HUES6 (cell line): ENCODE results near the gene DEDD2.
"Not testable (repeated sequence)": the region's sequence is repeated elsewhere in the genome, so short reads cannot be mapped to it uniquely, and the experiment has no call there.

Source experiments
- H3K27ac ChIP-seq: 2 replicates; pipeline ENCODE4 v1.7.0; 2013; ENCODE audit warnings: low read depth, mild to moderate bottlenecking, low read length, inconsistent platforms
- H3K27me3 ChIP-seq: 2 replicates; pipeline ENCODE4 v1.6.1; 2013; ENCODE audit warnings: low read length; ENCODE audit not compliant: control insufficient read depth, insufficient read depth
- H3K36me3 ChIP-seq: 2 replicates; pipeline ENCODE4 v1.6.1; 2013; ENCODE audit warnings: low read length; ENCODE audit not compliant: control insufficient read depth, insufficient read depth
- H3K4me1 ChIP-seq: 2 replicates; pipeline ENCODE4 v1.6.1; 2013; ENCODE audit warnings: low read length; ENCODE audit not compliant: control insufficient read depth, insufficient read depth
- H3K4me3 ChIP-seq: 2 replicates; pipeline ENCODE4 v1.5.1; 2013; ENCODE audit warnings: low read depth, low read length
- H3K9ac ChIP-seq: one replicate; pipeline ENCODE4 v1.6.1; 2013; ENCODE audit warnings: mild to moderate bottlenecking, low read length
- H3K9me3 ChIP-seq: 2 replicates; pipeline ENCODE4 v1.6.1; 2013; ENCODE audit warnings: low read depth, low read length; ENCODE audit not compliant: control insufficient read depth, insufficient read depth

Gene DEDD2, protein sequence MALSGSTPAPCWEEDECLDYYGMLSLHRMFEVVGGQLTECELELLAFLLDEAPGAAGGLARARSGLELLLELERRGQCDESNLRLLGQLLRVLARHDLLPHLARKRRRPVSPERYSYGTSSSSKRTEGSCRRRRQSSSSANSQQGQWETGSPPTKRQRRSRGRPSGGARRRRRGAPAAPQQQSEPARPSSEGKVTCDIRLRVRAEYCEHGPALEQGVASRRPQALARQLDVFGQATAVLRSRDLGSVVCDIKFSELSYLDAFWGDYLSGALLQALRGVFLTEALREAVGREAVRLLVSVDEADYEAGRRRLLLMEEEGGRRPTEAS

DNA sequence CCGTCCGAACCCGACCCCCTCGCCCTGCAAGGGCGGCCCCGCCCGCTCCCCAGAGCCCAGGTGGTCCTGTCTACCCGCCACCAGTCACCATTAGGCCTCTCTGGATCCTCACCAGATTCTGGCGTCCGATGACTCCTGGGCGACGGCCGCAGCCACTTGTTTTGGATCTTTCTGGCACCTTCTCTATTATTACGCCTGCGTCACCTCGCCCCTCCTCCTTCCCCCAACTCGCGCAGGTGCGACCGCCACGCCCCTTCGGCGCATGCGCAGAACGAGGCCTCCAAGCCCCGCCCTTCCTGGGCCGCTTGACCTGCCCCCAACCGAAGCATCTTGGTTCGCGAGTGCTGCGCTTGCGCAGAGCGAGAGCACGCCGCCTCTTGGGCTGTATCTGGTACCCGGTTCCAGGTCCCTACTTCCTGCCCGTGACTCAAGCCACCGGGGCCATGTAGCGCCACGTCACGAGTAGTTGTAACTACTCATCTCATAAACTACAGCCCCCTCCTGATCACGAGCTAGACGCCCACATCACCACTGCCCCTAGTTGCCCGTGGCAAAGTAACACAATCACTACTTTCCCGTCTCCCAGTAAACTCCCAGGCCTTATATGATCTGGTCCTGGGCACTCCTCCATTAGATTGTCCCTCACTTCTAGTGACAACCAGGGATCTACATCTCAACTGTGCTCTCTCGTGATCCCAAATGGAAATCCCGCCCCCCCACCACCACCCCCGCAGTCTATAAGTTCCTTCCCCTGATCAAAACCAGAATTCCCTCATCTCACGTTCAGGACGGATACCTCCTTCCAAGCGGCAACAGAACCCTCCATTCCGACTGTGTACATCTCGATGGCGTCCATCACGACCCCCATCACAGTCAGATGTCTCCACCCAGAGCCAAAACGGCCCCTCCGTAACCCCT lies at the start of gene DEDD2:
TSS of gene DEDD2 (minus strand) at position 158 of the 918 bp plus-strand sequence. CDS start 670 bp downstream, outside the sequence.
- H3K36me3 ChIP-seq: peaks cover 32% of the 10 kb centered on the region
- no peaks in the 10 kb centered on the region for H3K9me3 ChIP-seq
- peak within 1 kb of the TSS; percentile 86 for H3K9ac ChIP-seq
- H3K27ac ChIP-seq: peak within 1 kb of the TSS; percentile 91
- peak within 1 kb of the TSS; percentile 75 for H3K4me3 ChIP-seq
- H3K4me1 ChIP-seq: peaks cover 25% of the 10 kb centered on the region
- H3K27me3 ChIP-seq: no peaks in the 10 kb centered on the region

DNA sequence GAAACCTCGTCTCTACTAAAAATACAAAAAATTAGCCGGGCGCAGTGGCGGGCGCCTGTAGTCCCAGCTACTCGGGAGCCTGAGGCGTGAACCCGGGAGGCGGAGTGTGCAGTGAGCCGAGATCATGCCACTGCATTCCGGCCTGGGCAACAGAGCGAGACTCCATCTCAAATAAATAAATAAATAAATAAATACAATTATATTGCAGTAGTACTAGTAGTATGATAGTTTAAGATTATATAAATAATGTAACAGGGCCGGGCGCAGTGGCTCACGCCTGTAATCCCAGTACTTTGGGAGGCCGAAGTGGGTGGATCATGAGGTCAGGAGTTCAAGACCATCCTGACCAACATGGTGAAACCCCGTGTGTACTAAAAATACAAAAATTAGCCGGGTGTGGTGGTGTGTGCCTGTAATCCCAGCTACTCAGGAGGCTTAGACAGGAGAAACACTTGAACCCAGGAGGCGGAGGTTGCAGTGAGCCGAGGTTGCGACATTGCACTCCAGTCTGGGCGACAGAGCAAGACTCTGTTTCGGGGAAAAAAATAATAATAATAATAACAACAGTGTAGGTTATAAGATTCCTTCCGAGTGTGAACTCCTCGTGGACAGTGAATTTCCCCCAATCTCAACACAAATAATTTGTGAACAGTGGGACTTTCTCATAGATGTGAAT lies 49.6 kb upstream of the DEDD2 start:
- H3K36me3 ChIP-seq, H3K27ac ChIP-seq, H3K9me3 ChIP-seq, H3K27me3 ChIP-seq: not testable (repeated sequence)
- peaks cover 23% of the 10 kb centered on the region for H3K4me1 ChIP-seq
- peak overlapping the region; percentile 64 for H3K9ac ChIP-seq
- peak overlapping the region; percentile 79 for H3K4me3 ChIP-seq

DNA sequence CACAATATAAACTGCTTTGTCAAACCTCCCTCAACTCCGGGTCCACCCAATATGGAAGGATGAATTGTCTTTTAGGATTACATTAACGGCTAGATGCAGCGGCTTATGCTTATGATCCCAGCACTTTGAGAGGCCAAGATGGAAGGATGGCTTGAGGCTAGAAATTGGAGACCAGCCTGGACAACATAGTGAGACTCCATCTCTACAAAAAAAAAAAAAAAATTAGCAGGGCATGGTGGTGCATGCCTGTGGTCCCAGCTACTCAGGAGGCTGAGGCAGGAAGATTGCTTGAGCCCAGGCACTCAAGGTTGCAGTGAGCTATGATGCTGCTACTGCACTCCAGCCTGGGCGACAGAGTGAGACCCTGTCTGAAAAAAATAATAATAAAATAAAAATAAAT lies 48.6 kb upstream of the DEDD2 start:
- H3K27me3 ChIP-seq, H3K4me3 ChIP-seq, H3K27ac ChIP-seq, H3K9me3 ChIP-seq, H3K9ac ChIP-seq, H3K36me3 ChIP-seq: not testable (repeated sequence)
- H3K4me1 ChIP-seq: peaks cover 20% of the 10 kb centered on the region

DNA sequence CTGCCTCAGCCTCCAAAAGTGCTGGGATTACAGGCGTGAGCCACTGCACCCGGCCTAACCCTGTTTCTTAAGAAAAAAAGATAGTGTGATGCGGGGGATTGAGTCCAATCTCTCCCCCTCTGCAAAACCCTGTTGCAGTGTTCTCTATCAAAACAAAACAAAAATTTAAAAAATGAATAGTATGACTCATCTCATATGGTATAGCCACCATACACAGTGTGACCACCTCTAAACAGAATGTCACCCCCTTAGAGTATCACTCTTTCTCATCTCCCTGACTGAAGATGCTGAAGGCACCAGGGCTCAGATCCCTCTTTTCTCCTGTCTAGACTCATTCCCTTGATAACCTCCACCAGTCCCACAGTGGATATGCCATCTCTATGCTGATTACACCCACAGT lies 44.3 kb upstream of the DEDD2 start:
- Histone ChIP-seq H3K36me3 (no peaks in the 10 kb centered on the region), H3K9me3 (no peaks in the 10 kb centered on the region), H3K27ac (no peak overlapping the region), H3K9ac (no peak overlapping the region), H3K4me3 (no peak overlapping the region), H3K4me1 (no peaks in the 10 kb centered on the region), H3K27me3 (no peaks in the 10 kb centered on the region)

DNA sequence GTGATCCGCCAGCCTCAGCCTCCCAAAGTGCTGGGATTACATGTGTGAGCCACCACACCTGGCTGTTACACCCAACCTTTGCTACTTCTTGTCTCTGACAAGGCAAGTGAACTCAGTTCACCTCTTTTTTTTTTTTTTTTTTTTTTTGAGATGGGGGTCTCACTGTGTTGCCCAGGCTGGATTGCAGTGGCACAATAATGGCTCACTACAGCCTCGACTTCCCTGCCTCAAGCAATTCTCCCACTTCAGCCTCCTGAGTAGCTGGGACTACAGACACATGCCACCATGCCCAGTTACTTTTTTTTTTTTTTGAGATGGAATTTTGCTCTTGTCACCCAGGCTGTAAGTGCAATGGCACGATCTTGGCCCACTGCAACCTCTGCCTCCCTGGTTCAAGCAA lies 40.4 kb upstream of the DEDD2 start:
- not testable (repeated sequence) for H3K36me3 ChIP-seq, H3K27me3 ChIP-seq, H3K9me3 ChIP-seq, H3K27ac ChIP-seq, H3K9ac ChIP-seq, H3K4me1 ChIP-seq, H3K4me3 ChIP-seq

DNA sequence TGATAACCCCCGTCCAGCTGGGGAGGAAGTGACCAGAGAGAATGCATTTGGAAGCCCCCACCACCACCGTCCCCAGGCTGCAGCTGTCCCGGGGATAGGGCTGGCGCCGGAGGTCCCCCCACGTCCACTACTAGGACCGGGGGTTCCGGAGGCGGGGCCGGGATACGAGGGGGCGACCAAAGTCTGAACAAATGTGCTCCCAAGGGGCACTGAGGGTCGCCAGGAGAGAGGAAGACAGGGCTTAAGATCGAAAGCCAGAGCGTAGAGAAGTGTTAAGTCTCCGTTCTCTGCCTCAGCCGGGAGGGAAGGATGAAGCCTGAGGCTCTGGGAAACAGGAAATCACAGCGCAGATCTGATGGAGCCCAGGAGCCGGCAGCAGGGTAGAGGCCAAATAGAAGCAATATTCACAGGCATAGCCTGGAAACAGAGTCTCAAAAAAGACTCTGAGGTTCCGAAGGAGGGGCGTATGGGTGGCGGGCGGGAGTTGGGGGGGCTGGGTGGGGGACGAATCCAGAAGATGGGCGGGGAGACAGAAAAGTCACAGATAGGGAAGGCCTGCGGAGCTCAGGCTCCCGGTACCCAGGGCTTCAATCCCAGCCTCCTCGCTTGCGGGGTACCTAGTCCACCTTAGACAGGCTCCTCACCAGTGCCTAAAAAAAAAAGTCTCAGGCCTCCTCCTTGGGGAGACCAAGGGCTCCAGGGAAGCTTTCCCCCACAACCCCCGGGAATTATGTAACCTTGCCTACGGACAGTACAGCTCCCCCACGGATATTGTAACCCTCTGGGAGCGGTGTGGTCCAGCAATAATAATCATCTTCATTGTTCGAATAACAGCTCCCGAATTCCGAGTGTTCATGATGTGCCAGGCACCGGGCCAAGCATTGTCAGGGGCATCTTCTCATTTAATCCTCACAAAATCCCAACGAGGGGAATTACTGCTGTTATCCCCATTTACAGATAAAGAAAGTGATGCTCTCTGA lies 38.6 kb upstream of the DEDD2 start:
- no peaks in the 10 kb centered on the region for H3K9me3 ChIP-seq
- no peaks in the 10 kb centered on the region for H3K27me3 ChIP-seq
- H3K27ac ChIP-seq: no peak overlapping the region
- H3K4me3 ChIP-seq: peak overlapping the region; percentile 95
- peak overlapping the region; percentile 47 for H3K9ac ChIP-seq
- H3K36me3 ChIP-seq: no peaks in the 10 kb centered on the region
- peaks cover 18% of the 10 kb centered on the region for H3K4me1 ChIP-seq

DNA sequence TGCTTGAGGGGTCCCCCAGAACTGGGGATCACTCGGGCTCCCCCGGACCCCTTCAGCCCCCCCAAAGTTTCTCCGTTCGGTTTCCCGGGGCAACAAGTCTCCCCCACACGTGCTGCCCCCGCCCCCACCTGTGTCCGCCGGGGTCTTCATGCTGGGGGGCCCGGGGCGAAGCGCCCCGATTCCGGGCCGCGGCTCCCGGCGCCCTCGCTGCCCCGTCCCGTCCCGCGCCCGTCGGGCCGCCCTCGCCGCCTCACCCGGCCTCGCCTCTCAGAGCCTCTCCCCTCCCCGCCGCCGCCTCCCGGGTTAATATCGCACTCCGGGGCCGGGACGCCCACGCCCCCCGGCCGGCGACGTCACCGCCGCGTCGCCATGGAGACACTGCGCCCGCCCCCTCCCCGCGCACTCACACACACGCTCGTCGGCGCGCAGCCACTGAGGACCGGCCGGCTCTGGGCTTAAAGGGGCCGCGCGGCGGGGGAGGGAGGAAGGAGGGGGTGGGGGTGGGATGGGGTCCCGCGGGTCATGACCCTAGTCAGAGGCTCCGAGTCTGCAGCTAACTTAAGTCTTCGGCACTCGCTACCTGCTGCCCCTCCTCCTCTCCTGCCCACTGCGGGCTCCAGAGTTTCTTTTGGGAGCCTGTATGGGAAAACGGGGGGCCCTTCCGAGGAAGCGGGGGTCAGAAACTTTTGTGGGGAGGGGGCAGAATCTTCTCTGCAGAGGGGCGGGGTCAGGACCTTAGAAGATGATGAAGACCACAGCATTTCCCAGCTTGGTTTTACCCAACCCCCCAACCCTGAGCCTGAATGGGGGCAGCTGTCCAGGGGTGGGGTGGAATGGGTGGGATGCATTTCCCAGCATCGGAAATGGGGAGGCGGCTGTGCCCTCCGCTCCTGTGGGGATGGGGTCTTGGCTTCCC lies 37.6 kb upstream of the DEDD2 start, which contains the start of gene ERF:
TSS of gene ERF (minus strand) at position 279 of the 916 bp plus-strand sequence. CDS start at position 150, 129 bp downstream.
- Histone ChIP-seq H3K4me1 (peaks cover 26% of the 10 kb centered on the region), H3K27me3 (no peaks in the 10 kb centered on the region), H3K4me3 (peak within 1 kb of the TSS; percentile 95)

DNA sequence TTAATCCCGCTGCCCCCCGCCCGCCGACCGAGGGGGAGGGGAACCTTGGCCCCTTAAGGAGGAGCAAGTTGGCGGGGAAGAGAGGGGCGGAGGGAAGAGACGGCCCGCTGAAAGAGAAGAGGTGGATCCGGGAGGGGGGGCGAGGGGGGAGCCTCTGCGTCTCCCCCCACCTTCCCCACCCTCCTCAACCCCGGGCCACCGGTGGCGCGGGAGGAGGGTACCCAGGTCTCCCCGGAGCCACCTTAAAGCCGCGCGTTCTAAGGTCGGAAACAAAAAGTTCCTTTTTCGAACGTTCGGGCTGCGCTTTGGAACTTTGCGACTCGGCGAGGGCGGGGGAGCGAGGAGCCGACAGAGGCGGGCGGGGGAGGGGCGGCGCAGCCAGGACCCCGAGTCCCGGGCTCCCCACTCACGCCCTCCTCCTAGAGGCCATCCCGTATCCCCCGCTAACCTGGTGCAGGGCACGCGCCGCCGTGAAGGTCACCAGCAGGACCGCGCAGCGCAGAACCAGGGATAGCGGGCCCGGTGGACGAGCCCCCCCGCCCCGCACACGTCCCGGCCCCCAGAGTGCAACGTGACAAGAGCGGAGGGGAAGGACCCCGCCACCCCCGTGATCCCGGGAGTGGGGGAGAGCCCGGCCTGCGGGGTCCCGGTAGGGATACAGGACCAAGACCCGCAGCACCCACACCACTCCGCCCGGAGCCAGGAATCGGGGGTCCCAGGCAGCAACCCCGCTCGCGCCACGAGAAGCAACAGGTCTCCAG lies 36.8 kb upstream of the DEDD2 start:
- peaks cover 26% of the 10 kb centered on the region for H3K4me1 ChIP-seq
- H3K9me3 ChIP-seq: no peaks in the 10 kb centered on the region
- peak overlapping the region; percentile 95 for H3K4me3 ChIP-seq
- H3K27me3 ChIP-seq: no peaks in the 10 kb centered on the region
- peak overlapping the region; percentile 98 for H3K27ac ChIP-seq
- peaks cover 12% of the 10 kb centered on the region for H3K36me3 ChIP-seq
- H3K9ac ChIP-seq: peak overlapping the region; percentile 92

More for the DNA sequence above, 37.6 kb upstream of the DEDD2 start, which contains the start of gene ERF:
- H3K27ac ChIP-seq: peak within 1 kb of the TSS; percentile 98
- peak within 1 kb of the TSS; percentile 92 for H3K9ac ChIP-seq
- H3K36me3 ChIP-seq: peaks cover 4% of the 10 kb centered on the region
- no peaks in the 10 kb centered on the region for H3K9me3 ChIP-seq
